IPS-15b (cell line): ENCODE data around the gene RAD51B.

Experiments
- H3K27me3 ChIP-seq: one replicate; pipeline ENCODE4 v1.6.1; 2013; ENCODE audit warnings: low read length; ENCODE audit not compliant: control insufficient read depth, insufficient read depth
- H3K36me3 ChIP-seq: one replicate; pipeline ENCODE4 v1.6.1; 2013; ENCODE audit warnings: low read length; ENCODE audit not compliant: control insufficient read depth, insufficient read depth
- H3K4me1 ChIP-seq: one replicate; pipeline ENCODE4 v1.6.1; 2013; ENCODE audit warnings: mild to moderate bottlenecking, low read length; ENCODE audit not compliant: control insufficient read depth, insufficient read depth
- H3K4me3 ChIP-seq: one replicate; pipeline ENCODE4 v1.5.1; 2013; ENCODE audit warnings: low read depth, low read length
- H3K9ac ChIP-seq: one replicate; pipeline ENCODE4 v1.6.1; 2013; ENCODE audit warnings: low read depth, mild to moderate bottlenecking, low read length
- H3K9me3 ChIP-seq: one replicate; pipeline ENCODE4 v1.6.1; 2013; ENCODE audit warnings: mild to moderate bottlenecking, low read length; ENCODE audit not compliant: control insufficient read depth, insufficient read depth

Gene RAD51B

GRCh38 chr14:68447581-68448251 lies 628.1 kb downstream of the RAD51B start:
- Histone ChIP-seq H3K36me3 (no peaks in the 10 kb centered on the region), H3K4me3 (no peak overlapping the region), H3K9me3 (no peaks in the 10 kb centered on the region), H3K4me1 (peaks cover 14% of the 10 kb centered on the region), H3K27me3 (no peaks in the 10 kb centered on the region), H3K9ac (no peak overlapping the region)

GRCh38 chr14:68448252-68448902 lies 628.8 kb downstream of the RAD51B start:
- H3K27me3 ChIP-seq: no peaks in the 10 kb centered on the region
- no peaks in the 10 kb centered on the region for H3K9me3 ChIP-seq
- H3K36me3 ChIP-seq: no peaks in the 10 kb centered on the region
- H3K4me1 ChIP-seq: peaks cover 14% of the 10 kb centered on the region
- H3K4me3 ChIP-seq: no peak overlapping the region
- H3K9ac ChIP-seq: no peak overlapping the region

- no peak overlapping the region for H3K4me3 ChIP-seq
- no peaks in the 10 kb centered on the region for H3K36me3 ChIP-seq
- H3K9ac ChIP-seq: no peak overlapping the region
- no peaks in the 10 kb centered on the region for H3K27me3 ChIP-seq
- H3K4me1 ChIP-seq: peaks cover 14% of the 10 kb centered on the region
- H3K9me3 ChIP-seq: no peaks in the 10 kb centered on the region
Observed at GRCh38 chr14:68449561-68450181, 630.1 kb downstream of the RAD51B start.

- no peaks in the 10 kb centered on the region for H3K9me3 ChIP-seq
- no peaks in the 10 kb centered on the region for H3K27me3 ChIP-seq
- H3K36me3 ChIP-seq: no peaks in the 10 kb centered on the region
- no peak overlapping the region for H3K4me3 ChIP-seq
- H3K9ac ChIP-seq: no peak overlapping the region
- peaks cover 14% of the 10 kb centered on the region for H3K4me1 ChIP-seq
Observed at GRCh38 chr14:68450391-68451120, 631.0 kb downstream of the RAD51B start.

GRCh38 chr14:68451696-68452373 lies 632.3 kb downstream of the RAD51B start:
- no peaks in the 10 kb centered on the region for H3K9me3 ChIP-seq
- H3K4me3 ChIP-seq: no peak overlapping the region
- no peaks in the 10 kb centered on the region for H3K27me3 ChIP-seq
- no peaks in the 10 kb centered on the region for H3K36me3 ChIP-seq
- H3K4me1 ChIP-seq: peaks cover 14% of the 10 kb centered on the region
- no peak overlapping the region for H3K9ac ChIP-seq

- Histone ChIP-seq H3K36me3 (no peaks in the 10 kb centered on the region), H3K9ac (no peak overlapping the region), H3K27me3 (no peaks in the 10 kb centered on the region), H3K9me3 (no peaks in the 10 kb centered on the region), H3K4me3 (no peak overlapping the region), H3K4me1 (peaks cover 3% of the 10 kb centered on the region)
Observed at GRCh38 chr14:68458253-68458652, 638.7 kb downstream of the RAD51B start.

GRCh38 chr14:68458840-68459469 lies 639.4 kb downstream of the RAD51B start:
- Histone ChIP-seq H3K4me1 (peaks cover 3% of the 10 kb centered on the region), H3K36me3 (no peaks in the 10 kb centered on the region), H3K4me3 (no peak overlapping the region), H3K9me3 (no peaks in the 10 kb centered on the region), H3K27me3 (no peaks in the 10 kb centered on the region), H3K9ac (no peak overlapping the region)

GRCh38 chr14:68459480-68460136 lies 640.0 kb downstream of the RAD51B start:
- no peaks in the 10 kb centered on the region for H3K9me3 ChIP-seq
- H3K4me3 ChIP-seq: no peak overlapping the region
- peaks cover 3% of the 10 kb centered on the region for H3K4me1 ChIP-seq
- H3K27me3 ChIP-seq: no peaks in the 10 kb centered on the region
- no peak overlapping the region for H3K9ac ChIP-seq
- H3K36me3 ChIP-seq: no peaks in the 10 kb centered on the region

- H3K27me3 ChIP-seq: no peaks in the 10 kb centered on the region
Observed at GRCh38 chr14:68460541-68460940, 641.0 kb downstream of the RAD51B start.

GRCh38 chr14:68461086-68461485 lies 641.5 kb downstream of the RAD51B start:
- peaks cover 3% of the 10 kb centered on the region for H3K4me1 ChIP-seq
- H3K9me3 ChIP-seq: no peaks in the 10 kb centered on the region
- H3K27me3 ChIP-seq: no peaks in the 10 kb centered on the region

More at GRCh38 chr14:68460541-68460940, 641.0 kb downstream of the RAD51B start:
- H3K4me3 ChIP-seq: no peak overlapping the region
- no peaks in the 10 kb centered on the region for H3K36me3 ChIP-seq
- no peaks in the 10 kb centered on the region for H3K9me3 ChIP-seq
- H3K4me1 ChIP-seq: peaks cover 3% of the 10 kb centered on the region
- H3K9ac ChIP-seq: no peak overlapping the region

More at GRCh38 chr14:68461086-68461485, 641.5 kb downstream of the RAD51B start:
- Histone ChIP-seq H3K4me3 (no peak overlapping the region), H3K36me3 (no peaks in the 10 kb centered on the region), H3K9ac (no peak overlapping the region)
